AML-193 (cell line): ENCODE measurements around the gene SLC17A7.

ENCODE experiments used
- DNase-seq, 2 experiments: peaks; one replicate each; lab custom pipeline; 2025; lab: John Stamatoyannopoulos, UW

Gene SLC17A7

DNA sequence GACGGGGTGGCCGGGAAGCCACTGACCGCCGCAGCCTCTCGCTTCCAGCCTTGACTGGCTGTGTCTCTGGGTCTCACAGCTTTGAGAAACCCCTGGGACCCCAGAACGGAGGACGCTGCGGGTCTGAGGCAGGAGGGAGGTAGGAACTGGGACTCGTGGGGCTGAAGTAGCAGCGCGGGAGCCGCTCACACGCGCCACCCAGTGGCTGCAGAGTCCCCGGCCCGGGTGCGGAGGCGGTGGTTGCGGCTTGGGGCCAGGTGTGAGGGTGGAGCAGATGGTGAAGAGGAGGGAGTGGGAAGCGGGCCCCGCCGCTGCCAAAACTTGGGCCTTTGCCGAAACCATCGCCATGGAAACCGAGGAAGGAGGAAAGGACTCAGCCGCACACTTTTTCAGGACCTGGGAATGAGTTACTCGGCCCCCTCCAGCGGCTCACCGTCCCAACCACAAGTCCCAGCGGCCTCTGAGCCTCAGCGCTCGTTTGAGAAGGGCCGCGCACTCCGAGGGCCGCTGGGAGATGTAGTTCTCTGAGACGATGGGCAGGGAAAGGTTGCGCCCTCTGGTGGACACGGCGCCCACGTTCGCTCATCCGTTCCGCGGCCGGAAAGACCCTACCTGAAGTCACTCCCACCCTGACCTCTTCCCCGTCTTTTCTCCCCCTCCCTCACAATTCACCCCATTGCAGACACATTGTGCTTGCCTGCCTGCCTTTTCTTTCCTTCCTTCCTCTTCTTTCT is 2.2 kb upstream of the SLC17A7 start:
- DNase-seq = peak; percentile 84 to 85

DNA sequence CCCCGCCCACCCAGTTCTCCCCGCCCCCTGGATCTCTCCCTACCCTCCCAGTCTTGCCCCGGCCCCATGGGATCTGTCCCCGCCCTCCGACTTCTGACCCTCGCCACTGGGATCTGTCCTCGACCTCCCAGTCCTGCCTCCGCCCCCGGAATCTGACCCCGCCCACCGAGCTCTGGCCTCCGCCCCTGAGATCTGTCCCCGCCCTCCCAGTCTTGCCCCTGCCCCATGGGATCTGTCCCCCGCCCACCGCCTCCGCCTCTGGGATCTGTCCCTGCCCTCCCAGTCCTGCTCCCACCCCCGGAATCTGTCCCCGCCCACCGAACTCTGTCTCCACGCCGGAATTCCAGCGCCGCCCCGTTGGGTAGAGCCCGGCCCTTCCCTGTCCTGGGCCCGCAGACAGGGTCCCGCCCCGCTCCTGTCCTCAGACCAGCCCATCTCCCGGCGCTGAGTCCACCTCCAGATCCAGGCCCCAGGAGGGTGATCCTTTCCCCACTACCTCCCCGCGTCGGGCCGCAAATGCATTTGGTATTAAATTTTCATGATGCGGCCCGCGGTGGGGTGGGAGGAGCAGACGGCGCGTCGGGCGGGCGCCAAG is 1.5 kb upstream of the SLC17A7 start:
- peak; percentile 45 to 50 for DNase-seq

DNA sequence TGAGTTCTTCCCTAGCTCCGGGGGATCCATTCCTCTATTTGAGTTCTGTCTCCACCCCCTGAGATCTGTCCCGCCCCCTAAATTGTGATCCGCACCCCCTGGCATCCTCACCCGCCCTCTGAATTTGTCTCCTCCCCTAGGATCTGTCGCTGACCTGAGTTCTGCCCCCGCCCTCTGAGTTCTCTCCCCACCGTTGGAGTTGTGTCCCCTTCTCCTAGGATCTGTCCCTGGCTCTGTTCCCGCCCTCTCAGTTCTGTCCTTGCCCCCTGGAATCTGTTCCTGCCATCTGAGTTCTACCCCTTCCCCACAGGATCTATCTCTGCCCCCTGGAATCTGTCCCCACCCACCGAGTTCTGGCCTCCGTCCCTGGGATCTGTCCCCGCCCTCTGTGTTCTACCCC is 1.0 kb upstream of the SLC17A7 start:
- DNase-seq = no peak

DNA sequence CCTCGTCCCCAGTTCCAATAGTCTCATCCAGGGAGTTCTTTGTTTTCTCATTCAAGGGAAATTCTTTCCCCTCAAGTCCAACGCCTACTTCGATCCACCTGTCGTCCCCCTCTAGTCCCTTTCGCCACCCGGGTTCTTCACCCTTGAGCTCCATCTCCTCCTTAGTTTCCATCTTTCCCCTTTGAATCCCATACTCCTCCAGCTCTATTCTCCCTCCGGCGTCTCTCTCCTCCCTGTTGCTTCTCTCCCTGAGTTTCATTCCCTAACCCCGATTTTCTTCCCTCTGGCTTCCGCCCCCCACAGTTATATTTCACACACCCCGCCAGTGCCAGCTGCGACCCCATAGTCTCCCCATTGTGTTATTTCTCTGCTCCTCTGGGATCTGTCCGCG is 628 bp upstream of the SLC17A7 start:
- no peak for DNase-seq

DNA sequence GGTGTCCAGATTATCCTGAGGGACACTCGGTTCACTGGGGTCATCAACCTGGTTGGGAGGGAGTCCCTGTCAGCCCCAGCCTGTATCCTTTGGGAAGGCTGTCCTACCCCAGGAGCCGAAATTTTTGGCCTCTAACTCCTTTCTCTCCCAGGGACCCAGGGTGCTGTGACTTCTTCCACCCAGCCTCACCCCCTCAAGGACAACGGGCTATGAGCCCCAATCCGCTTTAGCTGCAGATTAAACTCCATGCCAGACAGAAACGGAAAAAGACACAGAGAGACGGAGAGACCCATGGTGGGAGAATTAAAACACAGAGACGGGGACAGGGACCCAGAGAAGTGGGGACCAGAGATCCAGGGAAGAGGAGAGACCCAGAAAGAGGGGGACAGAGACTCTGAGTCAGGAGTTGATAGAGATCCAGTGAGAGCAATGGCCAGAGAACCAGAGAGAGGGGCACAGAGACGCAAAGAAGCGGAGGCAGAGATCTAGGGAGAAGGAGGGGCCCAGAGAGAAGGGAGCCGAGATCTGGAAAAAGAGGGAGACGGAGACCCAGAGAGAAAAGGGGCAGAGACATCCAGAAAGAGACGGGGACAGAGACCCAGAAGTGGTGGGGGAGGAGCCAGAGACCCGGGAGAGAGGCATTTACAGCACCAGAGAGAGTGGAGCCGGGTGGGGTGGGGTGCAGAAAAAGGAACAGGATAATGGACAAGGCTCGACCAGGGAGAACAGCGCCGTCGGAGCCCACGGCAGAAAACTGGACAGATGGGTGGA is 703 bp downstream of the SLC17A7 start:
- DNase-seq = no peak

DNA sequence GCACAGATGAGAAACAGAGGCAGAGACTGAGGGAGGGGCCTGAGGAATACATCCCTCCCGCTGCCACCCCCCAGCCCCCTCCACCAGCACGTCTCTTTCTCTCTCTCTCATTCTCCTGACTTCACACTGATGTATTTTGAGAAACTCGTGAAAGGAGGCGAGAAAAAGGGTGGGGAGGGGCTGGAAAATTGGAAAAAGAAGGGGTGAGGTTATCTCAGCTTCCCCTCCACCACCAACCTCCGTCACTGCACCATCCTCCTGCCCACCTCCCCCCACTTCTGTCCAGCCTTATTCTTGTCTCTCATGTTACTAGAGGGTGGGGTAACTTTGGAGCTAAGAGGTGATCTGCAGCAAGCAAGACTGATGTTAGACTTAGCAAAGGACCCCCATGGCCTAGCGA is 1.5 kb downstream of the SLC17A7 start:
- DNase-seq = no peak

DNA sequence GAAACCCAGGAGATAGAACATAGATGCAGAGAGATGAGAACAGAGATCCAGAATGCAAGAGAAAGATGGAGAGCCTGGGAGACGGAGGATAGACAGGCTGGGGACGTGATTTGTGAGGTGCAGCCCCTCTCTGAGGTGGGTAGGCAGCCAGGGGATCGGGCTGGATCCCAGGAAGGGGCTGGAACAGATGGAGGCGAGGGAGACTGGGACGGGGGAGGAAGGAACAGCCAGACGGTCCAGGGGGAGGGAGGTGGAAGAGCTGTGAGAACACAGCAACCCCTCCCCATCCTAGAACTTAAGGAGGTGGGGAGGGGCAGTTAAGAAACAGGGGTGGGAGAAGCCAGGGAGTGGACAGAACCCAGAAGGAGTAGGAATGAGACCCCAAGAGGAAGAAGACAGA is 3.1 kb downstream of the SLC17A7 start:
- DNase-seq = no peak

DNA sequence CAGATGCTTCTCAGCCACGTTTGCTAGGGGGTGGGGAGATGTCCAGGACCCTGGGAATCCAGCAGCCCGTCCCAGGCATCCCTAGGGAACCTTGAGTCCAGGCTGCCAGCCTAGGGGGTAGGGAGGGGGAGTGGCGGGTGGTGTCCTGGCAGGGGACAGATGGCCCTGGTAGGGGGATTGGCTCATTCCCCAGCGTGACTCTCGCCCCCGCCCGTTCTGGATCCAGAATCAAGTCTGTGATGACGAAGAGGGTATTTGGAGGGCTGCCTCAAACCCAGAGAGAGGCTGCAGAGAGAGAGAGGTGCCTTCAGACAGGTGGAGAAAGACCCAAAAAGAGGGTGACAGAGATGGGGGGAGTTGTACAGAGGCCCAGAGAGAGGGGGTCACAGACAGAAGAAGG is 4.1 kb downstream of the SLC17A7 start:
- DNase-seq = no peak

DNA sequence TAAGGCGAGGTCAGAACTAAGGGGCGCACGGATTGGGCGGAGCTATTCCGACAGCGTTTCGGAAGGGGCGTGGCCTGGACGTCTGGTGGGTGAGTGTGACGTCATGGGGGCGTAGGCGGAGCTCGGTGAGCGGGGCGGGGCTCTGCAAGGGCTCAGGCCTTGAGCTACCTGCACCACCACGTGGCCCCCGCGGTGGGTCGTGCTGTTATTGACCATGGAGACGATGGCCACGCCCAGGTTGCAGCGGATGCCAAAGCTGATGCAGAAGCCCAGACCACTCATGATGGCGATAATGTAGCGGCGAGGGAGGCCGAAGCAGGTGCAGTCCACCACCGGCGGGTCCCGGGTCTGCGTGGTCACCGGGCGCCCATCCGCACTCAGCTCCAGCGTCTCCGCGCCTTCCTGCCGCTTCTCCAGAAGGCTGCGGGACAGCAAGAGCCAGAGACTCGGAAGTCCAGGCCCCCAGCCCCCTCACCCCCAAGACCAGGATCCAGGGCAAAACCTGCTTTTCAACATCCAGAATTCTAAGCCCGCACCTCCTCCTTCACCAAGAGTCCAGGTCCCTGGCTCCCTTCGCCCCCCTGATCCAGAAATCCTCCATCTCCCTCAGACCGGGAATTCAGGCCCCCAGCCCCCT is 4.8 kb downstream of the SLC17A7 start:
- no peak for DNase-seq

DNA sequence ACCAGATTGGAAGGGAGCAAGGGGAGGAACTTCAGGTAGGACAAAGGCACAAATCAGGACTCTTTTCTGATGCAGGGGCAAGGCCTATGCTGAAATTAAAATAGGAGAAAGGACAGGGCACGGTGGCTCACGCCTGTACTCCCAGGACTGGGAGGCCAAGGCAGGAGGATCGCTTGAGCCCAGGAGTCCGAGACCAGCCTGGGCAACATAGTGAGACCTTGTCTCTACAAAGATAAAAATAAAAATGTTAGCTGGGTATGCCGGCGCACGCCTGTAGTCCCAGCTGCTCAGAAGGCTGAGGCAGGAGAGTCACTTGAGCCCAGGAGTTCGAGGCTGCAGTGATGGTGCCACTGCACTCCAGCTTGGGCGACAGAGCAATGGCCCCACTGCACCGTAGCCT is 5.7 kb downstream of the SLC17A7 start:
- no peak for DNase-seq

DNA sequence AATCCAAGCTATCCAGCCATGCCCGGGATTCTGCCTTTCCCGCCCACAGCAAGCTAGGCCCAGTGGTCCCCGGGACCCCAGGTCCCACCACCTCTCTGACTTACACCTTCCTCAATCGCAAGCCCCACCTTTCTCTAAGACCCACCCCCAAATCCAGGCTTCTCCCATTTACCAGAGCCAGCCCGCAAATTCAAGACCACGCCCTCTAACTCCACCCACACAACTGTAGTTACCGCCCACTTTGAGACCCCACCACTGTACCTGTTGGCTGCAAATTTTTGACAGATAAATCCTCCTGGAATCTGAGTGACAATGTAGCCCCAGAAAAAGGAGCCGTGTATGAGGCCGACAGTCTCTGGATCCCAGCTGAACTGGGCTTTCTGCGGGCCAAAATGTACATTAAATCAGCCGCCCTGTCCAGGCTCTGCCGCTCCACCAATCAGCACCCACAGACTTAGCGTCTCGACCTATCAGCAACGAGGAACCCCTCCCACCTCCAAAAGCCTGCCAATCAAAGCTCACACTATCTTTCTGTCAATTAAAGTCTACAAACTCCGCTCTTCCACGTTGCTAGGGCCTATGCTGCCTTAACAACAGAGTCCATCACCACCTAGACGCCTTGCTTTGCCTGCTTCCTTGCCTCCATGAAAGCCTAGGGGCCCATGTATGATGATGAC is 6.3 kb downstream of the SLC17A7 start:
- DNase-seq = no peak

DNA sequence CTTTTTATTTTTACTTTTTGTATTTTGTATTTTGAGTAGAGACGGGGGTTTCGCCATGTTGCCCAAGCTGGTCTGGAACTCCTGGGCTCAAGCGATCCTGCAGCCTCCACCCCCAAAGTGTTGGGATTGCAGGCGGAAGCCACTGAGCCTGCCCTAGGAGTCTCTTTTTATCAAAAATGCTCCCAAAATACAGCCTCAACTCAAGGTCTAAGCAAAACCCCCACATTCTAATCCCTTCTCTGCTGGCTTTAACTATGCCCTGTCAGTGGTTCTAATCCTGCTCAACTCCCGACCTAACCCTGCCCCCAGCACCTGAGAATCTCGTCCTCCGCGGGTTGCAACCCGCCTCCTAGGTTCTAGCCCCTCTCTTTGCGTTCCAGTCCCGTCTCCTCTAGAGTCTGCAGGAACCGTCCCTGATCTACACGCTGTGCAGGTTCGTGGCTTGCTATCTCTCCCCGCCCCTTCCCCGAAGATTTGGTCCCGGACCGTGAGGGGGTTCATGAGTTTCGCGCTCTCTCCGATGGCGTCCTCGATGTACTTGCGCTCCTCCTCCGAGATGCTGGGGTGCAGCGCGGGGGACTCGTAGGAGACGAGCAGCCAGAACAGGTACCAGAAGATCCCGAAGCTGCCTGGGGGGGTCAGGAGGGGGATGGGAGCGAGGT is 8.0 kb downstream of the SLC17A7 start:
- DNase-seq = no peak

DNA sequence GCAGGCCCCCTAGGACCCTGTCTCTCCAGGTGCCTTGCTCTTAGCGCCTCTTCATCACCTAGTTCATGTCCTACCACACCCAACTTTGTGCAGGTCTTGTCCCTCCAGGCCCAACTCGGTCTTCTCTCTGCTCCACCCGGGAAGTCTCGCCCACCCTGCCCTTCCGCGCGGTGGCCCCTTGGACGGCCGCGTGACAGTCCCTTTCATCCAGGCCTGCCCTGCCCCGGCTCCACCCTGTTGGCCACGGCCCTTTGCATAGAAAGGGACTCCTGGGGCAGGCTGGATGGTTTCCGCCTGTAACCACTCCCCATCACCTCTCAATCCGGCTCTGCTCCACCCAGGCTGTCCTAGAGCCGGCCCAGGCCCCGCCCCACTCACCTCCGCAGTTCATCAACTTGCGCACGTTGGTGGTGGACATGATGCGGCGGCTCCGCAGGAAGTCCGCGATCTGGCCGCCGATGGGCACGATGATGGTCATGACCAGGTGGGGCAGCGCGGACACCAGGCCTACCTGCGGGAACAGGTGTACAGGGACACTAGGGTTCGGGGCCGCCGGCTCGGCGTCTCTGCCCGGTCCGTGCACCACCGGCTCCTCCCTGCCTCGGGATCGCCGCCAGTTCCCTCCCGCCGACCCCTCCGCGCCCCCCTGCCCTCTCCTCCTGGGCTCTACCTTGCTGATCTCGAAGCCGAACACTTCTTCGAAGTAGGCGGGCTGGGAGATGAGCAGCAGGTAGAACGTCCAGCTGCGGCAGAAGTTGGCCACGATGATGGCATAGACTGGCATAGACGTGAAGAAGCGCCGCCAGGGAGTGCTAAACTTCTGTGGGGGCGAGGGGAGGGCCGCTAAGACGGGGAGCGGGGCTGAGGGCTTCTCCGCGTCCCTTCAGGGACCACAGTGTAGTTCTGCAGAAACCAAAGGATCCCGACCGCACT is 8.9 kb downstream of the SLC17A7 start:
- no peak for DNase-seq

DNA sequence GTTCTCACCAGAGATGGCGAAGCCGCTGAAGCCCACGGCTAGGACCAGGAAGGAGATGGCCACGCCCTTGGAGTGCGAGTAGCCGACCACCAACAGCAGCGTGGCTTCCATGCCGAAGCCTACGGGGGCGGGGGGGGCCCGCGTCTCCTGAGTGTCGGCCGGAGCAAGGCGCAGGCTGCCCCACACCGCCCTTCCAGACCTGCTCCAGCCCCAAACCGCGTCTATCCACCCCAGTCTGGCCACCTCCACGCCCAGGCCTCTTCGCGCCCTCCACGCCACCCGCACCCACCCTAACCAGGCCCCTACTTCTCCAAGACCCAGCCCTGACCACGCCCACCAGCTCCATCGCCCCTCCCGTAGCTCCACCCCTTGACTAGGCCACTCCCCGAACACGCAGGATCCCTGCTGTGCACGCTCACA is 10.0 kb downstream of the SLC17A7 start:
- DNase-seq = no peak

DNA sequence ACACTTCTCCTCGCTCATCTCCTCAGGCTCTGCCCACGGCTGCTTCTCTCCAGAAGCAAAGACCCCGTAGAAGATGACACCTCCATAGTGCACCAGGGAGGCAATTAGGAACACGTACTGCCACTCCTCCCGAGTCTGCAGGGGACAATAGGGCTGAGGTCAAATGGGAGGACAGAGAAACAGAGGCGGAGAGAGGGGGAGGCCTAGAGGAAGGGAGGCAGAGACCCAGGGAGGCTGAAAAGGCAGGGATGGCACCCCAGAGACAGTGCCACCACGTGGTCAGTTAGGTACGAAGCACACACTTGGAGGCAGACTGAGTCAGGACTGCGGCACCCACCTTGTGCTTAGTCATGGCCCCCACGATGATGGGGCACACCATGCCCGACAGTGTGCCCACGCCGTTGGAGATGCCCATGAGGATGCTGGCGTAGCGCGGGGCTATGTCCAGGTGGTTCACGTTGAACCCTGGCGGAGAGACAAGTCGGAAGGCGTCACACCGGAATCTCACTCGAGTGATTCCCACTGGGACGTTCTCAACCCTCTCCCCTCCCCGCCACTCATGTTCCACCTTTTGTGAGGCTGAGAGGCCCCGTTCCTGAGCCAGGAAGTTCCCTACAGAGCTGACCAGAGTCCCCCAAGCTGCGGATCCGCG is 10.5 kb downstream of the SLC17A7 start:
- peak in 1 of 2 experiments; percentile 33 for DNase-seq

DNA sequence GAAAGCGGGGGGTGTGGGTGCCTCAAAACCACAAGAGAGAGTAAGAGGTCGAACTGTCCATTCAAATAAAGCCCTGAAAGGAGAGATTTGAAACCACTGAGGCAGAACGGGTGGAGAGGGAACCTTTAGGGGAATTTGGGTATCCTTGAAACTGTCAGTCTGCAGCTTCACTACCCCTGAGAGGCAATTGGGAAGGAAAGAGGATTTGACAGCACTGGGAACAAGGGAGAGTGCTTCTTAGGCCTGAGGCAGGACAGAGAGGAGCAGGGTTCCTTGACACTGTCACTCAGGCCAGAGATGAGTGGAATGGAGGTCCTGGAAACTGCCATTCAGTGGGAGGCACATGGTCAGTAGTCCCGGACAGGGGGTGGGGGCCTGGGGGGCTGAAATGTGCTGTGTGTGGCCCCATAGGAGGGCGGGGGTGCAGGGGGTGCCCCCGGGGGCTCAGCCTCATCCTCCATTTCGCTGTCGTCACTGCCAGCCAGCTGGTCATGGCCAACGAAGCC is 11.1 kb downstream of the SLC17A7 start:
- DNase-seq = no peak

DNA sequence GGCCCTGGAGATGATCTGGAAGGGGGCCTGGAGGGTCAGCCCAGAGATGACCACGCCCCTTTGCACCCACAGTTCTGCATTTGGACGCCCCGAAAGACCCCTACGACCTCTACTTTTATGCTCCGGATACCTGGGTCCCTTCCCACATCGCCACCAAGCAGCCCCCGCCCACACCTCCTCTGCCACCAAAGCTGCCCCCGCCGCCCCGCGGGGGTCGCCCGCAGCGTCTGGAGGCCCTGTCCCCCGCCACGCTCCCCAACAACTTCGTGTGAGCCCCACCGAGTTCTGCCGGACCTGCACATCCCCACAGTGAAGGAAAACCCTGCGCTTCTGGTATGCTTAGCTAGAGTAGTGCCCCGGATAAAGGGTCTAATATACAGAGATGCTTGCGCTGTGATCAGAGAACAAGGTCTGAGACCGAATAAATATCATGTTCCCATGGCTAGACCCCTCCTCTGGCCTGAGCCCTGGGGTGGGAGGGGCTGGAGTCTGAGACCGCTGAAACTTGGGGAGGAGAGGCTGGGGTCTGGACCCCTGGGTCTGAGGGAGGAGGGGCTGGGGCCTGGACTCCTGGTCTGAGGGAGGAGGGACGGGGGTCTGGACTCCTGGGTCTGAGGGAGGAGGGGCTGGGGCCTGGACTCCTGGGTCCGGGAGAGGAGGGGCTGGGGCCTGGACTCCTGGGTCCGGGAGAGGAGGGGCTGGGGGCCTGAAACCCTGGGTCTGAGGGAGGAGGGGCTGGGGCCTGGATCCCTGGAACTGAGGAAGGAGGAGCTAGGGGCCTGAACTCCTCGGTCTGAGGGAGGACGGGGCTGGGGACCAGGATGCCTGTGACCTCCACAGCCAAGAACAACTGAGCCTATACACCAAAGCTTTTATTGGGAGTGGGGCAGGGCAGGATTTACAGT is 12.5 kb downstream of the SLC17A7 start:
- no peak for DNase-seq

DNA sequence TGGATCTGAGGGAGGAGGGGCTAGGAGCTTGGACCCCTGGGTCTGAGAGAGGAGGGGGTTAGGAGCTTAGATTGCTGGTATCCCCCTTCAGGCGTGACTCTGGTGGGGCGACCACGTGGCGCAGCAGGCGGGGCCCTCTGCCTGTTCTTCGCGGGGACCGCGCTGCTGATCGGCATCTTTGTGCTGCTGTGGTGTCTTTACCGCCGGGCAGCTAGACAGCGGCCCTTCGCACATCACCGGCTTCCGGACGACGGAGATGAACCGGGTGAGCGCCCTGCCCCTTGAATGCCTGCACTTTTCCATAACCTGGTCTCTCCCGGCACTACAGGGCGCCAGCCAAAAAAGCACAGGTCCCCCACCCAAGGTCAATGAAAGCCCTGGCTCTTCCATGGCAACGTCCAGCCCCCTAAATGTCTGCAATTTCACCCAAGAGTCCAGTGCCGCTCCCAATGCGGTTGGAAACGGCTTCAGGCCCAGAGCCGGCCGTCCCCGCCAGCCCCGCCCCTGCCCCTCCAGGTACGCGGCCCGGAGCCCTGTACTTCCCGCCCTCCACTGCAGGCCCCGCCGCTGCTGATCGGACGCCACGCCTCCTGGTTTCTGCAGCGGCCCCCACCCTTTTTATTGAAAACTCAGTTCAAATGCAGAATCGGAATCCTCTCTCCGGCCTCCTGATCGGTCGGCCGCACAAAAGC is 13.3 kb downstream of the SLC17A7 start:
- no peak for DNase-seq
